GM18909 (cell line): ENCODE data around the gene A3GALT2.

Experiments
- ATAC-seq: cut with Tn5 transposase; IDR thresholded peaks from one replicate; pipeline ENCODE4 v1.9.1; 2021; ENCODE audit warnings: mild to moderate bottlenecking; ENCODE audit not compliant: unreplicated experiment, poor library complexity

A3GALT2 gene

DNA sequence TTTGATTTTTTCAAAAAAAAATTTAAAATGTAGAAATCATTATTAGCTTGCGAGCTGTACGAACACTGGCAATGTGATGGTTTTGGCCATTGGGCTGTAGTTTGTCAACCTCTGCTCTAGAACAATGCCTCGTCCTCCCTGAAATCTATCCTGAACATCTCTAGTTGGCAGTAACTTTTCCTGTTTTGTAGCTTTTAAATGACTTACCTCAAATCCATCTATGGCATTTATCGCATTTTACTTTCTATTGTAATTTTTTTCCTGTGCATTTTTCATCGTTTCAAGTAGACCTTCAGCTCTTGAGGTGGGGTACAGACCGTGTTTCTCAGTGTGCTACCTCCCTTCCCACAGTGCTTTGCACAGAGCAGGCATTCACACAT lies 30.4 kb upstream of the A3GALT2 start:
- no peak for ATAC-seq

- ATAC-seq = no peak
These were observed 29.8 kb upstream of the A3GALT2 start for GRCh38 chr1:33350611-33351280.

- ATAC-seq = peak; percentile 76
These were observed 29.1 kb upstream of the A3GALT2 start for GRCh38 chr1:33349778-33350610.

DNA sequence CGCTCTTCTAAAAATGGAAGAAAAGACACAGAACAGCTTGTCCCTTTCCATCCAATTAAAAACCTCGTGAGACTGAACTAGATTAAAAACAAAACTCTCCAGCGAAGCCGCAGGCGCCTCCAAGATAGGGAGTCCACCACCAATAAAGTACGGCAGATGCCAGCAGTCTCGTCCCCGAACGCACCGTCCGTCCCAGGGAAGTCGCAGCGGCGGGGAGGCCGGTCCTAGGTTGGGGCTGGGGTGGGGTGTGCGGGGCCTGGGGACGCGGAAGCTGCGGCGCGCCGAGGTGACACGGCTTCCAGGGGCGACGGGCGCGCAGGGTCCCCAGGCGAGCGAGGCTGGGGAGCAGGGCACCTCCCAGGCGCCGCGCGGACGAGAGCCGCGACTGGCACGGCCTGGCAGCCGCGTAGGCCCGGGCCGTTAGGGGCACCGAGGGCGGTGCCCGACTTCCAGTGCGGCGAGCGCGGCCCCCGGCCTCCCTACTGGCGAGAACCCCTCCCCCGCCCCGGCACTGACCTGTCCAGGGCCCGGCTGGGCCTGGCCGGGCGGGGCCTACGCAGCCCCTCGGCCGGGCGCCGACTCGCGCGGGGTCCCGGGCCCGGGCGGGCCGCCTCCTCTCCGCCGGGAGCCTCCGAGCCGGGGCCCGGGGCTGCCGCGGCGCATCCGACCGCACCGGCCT lies 28.3 kb upstream of the A3GALT2 start:
- ATAC-seq = peak; percentile 47

DNA sequence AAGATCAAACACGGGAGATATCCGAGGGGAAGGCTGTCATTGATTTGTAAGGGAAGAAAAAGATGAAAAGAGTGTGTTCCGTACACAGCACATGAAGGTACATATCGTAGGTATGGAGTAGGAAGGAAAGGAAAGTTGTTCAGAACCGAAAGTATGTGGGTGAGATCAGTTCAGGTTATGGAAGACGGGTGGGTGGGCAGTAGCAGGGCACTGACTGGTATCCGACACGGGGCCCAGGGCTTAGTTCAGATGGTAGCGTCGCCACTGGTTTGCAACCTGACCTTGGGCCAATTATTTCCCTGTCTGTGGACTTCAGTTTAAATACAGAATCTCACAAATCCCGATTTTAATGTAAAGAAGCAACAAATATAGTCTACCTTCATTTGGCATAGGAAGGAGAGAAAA lies 27.8 kb upstream of the A3GALT2 start:
- ATAC-seq = no peak

- ATAC-seq = no peak
These were observed 27.3 kb upstream of the A3GALT2 start for GRCh38 chr1:33348194-33348593.

DNA sequence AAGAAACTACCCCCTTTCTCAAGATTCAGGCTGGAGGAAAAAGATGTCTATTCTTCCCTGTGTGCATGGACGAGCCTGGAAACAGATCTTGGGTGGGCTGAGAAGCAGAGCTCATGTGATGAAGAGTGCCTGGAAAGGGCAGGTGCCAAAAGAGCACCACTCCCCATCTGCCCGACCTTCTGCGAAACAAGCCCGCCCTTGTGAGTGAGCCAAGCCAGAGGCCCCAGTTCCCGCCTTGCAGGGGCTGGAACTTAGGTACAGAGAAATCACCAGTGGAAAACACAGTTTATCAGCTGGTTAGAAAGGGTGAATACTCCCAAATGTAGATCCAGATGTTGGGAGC lies 26.7 kb upstream of the A3GALT2 start:
- ATAC-seq = no peak

GRCh38 chr1:33346927-33347649 lies 26.2 kb upstream of the A3GALT2 start:
- ATAC-seq = no peak

GRCh38 chr1:33346533-33346926 lies 25.6 kb upstream of the A3GALT2 start:
- no peak for ATAC-seq

DNA sequence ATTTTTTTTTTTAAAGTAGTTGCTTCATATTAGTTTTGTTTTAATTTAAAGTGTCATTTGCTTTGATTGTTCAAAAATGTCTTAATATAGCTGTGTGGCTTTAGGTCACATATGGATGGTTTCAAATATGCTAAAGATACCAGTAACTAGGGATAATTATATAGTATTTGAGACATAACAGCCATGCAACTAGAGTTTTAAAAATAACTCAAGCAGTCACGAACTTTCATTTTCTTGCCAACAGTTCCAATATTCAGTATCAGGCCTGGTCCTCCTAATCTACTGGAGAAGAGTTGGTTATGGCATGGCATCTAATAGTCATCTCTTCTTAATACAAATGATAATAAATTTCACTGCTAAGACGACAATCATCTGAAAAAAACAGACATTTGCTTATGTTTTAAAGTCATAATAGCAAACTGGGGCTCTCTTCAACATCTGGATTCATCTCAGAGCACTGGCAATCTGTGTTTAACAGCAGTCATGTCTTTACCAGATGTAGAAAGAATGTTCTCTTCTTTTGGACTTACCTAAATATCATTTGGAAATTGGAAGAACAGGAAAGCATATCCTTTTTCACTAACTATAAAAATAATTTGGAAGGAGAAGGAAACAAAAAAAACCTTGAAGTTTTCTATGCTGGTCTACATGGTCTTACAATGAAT lies 24.1 kb upstream of the A3GALT2 start:
- ATAC-seq = no peak

- ATAC-seq = no peak
These were observed 22.6 kb upstream of the A3GALT2 start for GRCh38 chr1:33343539-33343938.

DNA sequence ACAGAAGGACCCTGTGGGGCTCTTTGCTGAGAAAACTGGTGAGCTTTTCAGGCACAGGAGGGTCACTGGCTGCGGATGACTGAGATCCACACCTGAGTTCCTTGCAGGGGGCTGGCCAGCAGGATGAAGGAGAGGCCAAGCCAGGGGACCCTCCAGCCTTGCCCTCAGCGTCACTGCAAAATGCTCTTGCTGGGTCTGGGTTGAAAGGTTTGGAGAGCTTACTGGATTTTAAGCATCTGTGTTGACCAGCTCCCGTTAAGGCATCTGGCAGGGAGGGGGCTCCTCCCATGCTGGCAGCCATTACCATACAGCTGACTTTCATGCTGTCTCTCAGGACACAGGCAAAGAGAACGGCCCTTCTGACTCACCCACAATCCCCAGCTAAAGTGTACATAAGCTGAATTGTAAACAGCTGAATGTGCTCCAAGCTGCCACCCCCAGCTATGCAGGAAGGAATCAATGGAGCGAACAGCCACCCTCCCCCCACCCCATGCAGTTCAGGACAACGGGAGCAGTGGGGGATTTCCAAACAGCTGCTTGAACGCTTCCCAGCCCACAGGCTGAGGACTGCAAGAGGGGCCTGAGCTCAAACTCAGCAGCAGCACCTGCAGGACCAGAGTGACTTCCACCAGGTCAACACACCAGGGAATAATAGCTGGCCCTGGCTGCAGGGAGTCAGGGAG lies 21.3 kb upstream of the A3GALT2 start:
- no peak for ATAC-seq

- ATAC-seq = no peak
These were observed 20.3 kb upstream of the A3GALT2 start for GRCh38 chr1:33341190-33341589.

DNA sequence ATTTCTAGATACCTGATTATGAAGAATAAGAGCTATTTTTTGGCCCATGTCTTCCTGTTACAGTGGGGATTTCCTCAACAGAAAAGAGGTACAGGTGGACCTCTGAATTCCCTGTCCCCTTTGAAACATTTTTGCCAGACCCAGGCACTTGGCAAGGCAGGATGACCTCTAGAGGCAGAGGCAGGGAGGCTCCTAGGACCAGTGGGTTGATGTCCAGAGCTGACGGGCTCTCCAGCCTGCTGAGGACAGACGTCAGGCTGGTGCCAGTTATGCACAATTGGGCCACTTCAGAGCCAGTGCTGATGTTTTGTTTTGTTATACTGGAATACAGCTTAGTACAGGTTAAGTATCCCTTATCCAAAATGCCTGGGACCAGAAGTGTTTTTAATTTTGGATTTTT lies 18.5 kb upstream of the A3GALT2 start:
- no peak for ATAC-seq

- ATAC-seq = no peak
These were observed 17.7 kb upstream of the A3GALT2 start for GRCh38 chr1:33338440-33339211.

- ATAC-seq = no peak
These were observed 17.1 kb upstream of the A3GALT2 start for GRCh38 chr1:33338048-33338439.

GRCh38 chr1:33337441-33337840 lies 16.5 kb upstream of the A3GALT2 start:
- no peak for ATAC-seq

DNA sequence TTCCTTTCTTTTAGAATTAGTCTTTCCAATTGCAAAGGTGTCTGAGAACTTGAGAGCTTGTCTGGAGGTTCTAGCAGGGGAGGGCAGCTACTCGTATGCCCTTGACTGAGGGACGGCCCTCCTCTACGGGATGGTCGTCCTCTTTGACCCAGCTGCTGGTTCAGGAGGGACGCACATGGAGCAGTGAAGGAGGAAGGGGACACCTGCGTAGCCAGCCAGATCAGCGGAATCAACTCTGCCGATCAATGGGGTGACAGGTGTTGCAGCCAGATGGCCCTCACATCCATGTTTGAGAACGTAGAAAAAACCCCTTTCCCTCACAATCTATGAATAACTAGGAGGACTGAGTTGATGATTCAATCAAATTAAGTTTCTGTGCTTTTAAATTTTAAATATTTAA lies 15.7 kb upstream of the A3GALT2 start:
- ATAC-seq = no peak

GRCh38 chr1:33335020-33335419 lies 14.1 kb upstream of the A3GALT2 start:
- ATAC-seq = no peak
